Neural cell (in vitro differentiated cells): ENCODE results near the gene SOX4. TPM values are rescaled to one million over a fixed set of nuclear protein-coding genes. Genes with fewer than 3 reads are reported as not detected.

ENCODE experiments used
- H2AFZ ChIP-seq: fragments of 200-600, 300-800 bp; sonication (generic), shearing (Covaris generic); 2 replicates; pipeline ENCODE4 v1.6.0; 2014; ENCODE audit warnings: low read depth, mild to moderate bottlenecking, antibody characterized with exemption, low read length, moderate library complexity
- H3F3A ChIP-seq: fragments of 200-600 bp; shearing (Covaris generic); 2 replicates; pipeline ENCODE4 v1.6.1; 2016; ENCODE audit warnings: mild to moderate bottlenecking, moderate library complexity, mixed read lengths, antibody characterized with exemption, low read length; ENCODE audit not compliant: insufficient read depth, poor library complexity, severe bottlenecking
- H3K27ac ChIP-seq: fragments of 200-600, 300-800 bp; sonication (generic), shearing (Covaris generic); 2 replicates; pipeline ENCODE4 v1.5.1; 2014; ENCODE audit warnings: mild to moderate bottlenecking, low read length, moderate library complexity
- H3K27me3 ChIP-seq: fragments of 300-800, 200-600 bp; sonication (generic), shearing (Covaris generic); 2 replicates; pipeline ENCODE4 v1.6.0; 2014; ENCODE audit warnings: mild to moderate bottlenecking, low read depth, low read length, moderate library complexity; ENCODE audit not compliant: insufficient read depth
- H3K36me3 ChIP-seq: fragments of 300-800, 200-600 bp; sonication (generic), shearing (Covaris generic); 2 replicates; pipeline ENCODE4 v1.5.1; 2014; ENCODE audit warnings: mild to moderate bottlenecking, antibody characterized with exemption, low read length, moderate library complexity; ENCODE audit not compliant: insufficient read depth
- H3K4me2 ChIP-seq: fragments of 300-800, 200-600 bp; sonication (generic), shearing (Covaris generic); 2 replicates; pipeline ENCODE4 v1.6.0; 2014; ENCODE audit warnings: mild to moderate bottlenecking, low read length
- H3K4me3 ChIP-seq: fragments of 300-800, 200-600 bp; sonication (generic), shearing (Covaris generic); 2 replicates; pipeline ENCODE4 v1.5.1; 2014; ENCODE audit warnings: mild to moderate bottlenecking, low read length, moderate library complexity
- H3K79me2 ChIP-seq: fragments of 200-600 bp; shearing (Covaris generic); replicated peaks from 2 replicates; pipeline ENCODE4 v1.6.0; 2014; ENCODE audit warnings: mild to moderate bottlenecking, low read length, moderate library complexity; ENCODE audit not compliant: insufficient read depth
- H3K9ac ChIP-seq: fragments of 300-800, 200-600 bp; sonication (generic), shearing (Covaris generic); 2 replicates; pipeline ENCODE4 v1.6.1; 2016; ENCODE audit warnings: mild to moderate bottlenecking, low read length, mixed read lengths
- H3K9me2 ChIP-seq: fragments of 200-600 bp; shearing (Covaris generic); 2 replicates; pipeline ENCODE4 v1.6.1; 2016; ENCODE audit warnings: mild to moderate bottlenecking, low read length, mixed read lengths; ENCODE audit not compliant: insufficient read depth
- H3K9me3 ChIP-seq: fragments of 200-600, 300-800 bp; sonication (generic), shearing (Covaris generic); 2 replicates; pipeline ENCODE4 v1.6.1; 2016; ENCODE audit warnings: mild to moderate bottlenecking, mixed run types, low read length, moderate library complexity, mixed read lengths
- H4K20me1 ChIP-seq: fragments of 200-600 bp; shearing (Covaris generic); 2 replicates; pipeline ENCODE4 v1.6.1; 2016; ENCODE audit warnings: mild to moderate bottlenecking, mixed run types; ENCODE audit not compliant: insufficient read depth
- EP300 ChIP-seq: fragments of 450-650 bp; conservative IDR thresholded peaks from 2 replicates; pipeline ENCODE4 v1.6.1; 2014; ENCODE audit warnings: antibody characterized with exemption, mild to moderate bottlenecking, moderate library complexity; ENCODE audit not compliant: poor library complexity, severe bottlenecking
- EZH2 ChIP-seq: fragments of 200-600, 300-800 bp; shearing (Covaris generic), sonication (generic); IDR thresholded peaks from 2 replicates; pipeline ENCODE4 v1.6.1; 2014; ENCODE audit warnings: antibody characterized with exemption, low read length, borderline replicate concordance, mild to moderate bottlenecking; ENCODE audit not compliant: insufficient read depth, poor library complexity, severe bottlenecking
- MXI1 ChIP-seq: fragments of 450-650 bp; conservative IDR thresholded peaks from 2 replicates; pipeline ENCODE4 v1.6.1; 2014; ENCODE audit warnings: antibody characterized with exemption, mild to moderate bottlenecking; ENCODE audit not compliant: poor library complexity, severe bottlenecking
- POLR2AphosphoS5 ChIP-seq: IDR thresholded peaks from 2 replicates; pipeline ENCODE4 v1.6.1; 2012
- RAD21 ChIP-seq: fragments of 450-650 bp; conservative IDR thresholded peaks from 2 replicates; pipeline ENCODE4 v1.6.1; 2014; ENCODE audit warnings: antibody characterized with exemption, mild to moderate bottlenecking, moderate library complexity
- SMC3 ChIP-seq: fragments of 450-650 bp; conservative IDR thresholded peaks from 2 replicates; pipeline ENCODE4 v1.6.1; 2014; ENCODE audit warnings: antibody characterized with exemption, mild to moderate bottlenecking, moderate library complexity; ENCODE audit not compliant: poor library complexity
- TAF1 ChIP-seq: IDR thresholded peaks from 2 replicates; pipeline ENCODE4 v1.6.1; 2012; ENCODE audit warnings: low read depth
- polyA plus RNA-seq: library from polyadenylated mRNA; depleted of rRNA; stranded (reverse); fragments of >200 nt; gene quantifications from 2 replicates; pipeline ENCODE4 v1.2.3, GENCODE V29; 2014
- TF ChIP-seq, protein P1 (sequence below): IDR thresholded peaks from 2 replicates; pipeline ENCODE4 v1.6.1; 2012; ENCODE audit warnings: borderline replicate concordance

SOX4 gene
- polyA plus RNA-seq, 1 donor from 2014 or later = 394 TPM

- Histone ChIP-seq H2AFZ (no peak overlapping the region), H3K27ac (no peak overlapping the region), H3K4me2 (no peak overlapping the region)
Measured at GRCh38 chr6:21615504-21615903, 22.0 kb downstream of the SOX4 start.

DNA sequence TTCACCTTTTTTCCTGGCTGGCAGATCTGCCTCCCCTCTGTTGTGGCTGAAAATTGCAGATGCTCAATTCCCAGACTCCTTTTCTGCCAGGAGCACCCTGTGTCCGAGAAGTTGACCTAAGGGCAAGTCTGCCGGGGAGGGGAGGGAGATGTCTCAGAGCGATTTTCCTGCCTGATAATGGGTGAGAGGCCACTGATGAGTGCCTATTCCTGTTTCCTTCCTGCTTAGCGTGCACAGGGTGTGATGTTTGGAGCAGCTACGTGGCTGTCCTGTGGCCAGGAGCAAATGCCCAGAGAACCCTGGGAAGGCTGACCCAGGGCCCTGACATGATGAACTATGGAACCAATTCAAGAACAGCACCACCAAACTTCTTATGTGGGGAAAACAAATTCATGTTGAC lies 22.5 kb downstream of the SOX4 start:
- no peak overlapping the region for H3K4me3 ChIP-seq
- TF ChIP-seq POLR2AphosphoS5 (no peak), RAD21 (no peak), EP300 (no peak), EZH2 (no peak)
- TF ChIP-seq, protein P1, sequence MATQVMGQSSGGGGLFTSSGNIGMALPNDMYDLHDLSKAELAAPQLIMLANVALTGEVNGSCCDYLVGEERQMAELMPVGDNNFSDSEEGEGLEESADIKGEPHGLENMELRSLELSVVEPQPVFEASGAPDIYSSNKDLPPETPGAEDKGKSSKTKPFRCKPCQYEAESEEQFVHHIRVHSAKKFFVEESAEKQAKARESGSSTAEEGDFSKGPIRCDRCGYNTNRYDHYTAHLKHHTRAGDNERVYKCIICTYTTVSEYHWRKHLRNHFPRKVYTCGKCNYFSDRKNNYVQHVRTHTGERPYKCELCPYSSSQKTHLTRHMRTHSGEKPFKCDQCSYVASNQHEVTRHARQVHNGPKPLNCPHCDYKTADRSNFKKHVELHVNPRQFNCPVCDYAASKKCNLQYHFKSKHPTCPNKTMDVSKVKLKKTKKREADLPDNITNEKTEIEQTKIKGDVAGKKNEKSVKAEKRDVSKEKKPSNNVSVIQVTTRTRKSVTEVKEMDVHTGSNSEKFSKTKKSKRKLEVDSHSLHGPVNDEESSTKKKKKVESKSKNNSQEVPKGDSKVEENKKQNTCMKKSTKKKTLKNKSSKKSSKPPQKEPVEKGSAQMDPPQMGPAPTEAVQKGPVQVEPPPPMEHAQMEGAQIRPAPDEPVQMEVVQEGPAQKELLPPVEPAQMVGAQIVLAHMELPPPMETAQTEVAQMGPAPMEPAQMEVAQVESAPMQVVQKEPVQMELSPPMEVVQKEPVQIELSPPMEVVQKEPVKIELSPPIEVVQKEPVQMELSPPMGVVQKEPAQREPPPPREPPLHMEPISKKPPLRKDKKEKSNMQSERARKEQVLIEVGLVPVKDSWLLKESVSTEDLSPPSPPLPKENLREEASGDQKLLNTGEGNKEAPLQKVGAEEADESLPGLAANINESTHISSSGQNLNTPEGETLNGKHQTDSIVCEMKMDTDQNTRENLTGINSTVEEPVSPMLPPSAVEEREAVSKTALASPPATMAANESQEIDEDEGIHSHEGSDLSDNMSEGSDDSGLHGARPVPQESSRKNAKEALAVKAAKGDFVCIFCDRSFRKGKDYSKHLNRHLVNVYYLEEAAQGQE = no peak
- H4K20me1 ChIP-seq = no peaks in the 10 kb centered on the region
- no peaks in the 10 kb centered on the region for H3K79me2 ChIP-seq
- H3K9me2 ChIP-seq = no peaks in the 10 kb centered on the region
- no peak overlapping the region for H3K4me2 ChIP-seq
- H3F3A ChIP-seq = no peaks in the 10 kb centered on the region
- H3K9ac ChIP-seq = no peak overlapping the region
- no peak overlapping the region for H2AFZ ChIP-seq
- H3K36me3 ChIP-seq = no peaks in the 10 kb centered on the region
- H3K27me3 ChIP-seq = no peaks in the 10 kb centered on the region
- H3K27ac ChIP-seq = no peak overlapping the region
- no peaks in the 10 kb centered on the region for H3K9me3 ChIP-seq

More at GRCh38 chr6:21615504-21615903, 22.0 kb downstream of the SOX4 start:
- no peak for TF ChIP-seq MXI1
- no peak for TF ChIP-seq POLR2AphosphoS5
- no peak for TF ChIP-seq TAF1
- TF ChIP-seq RAD21 = no peak
- no peak for TF ChIP-seq SMC3
- TF ChIP-seq, protein P1 = no peak
- TF ChIP-seq EZH2 = no peak
- H3K27me3 ChIP-seq = no peaks in the 10 kb centered on the region
- H3K4me3 ChIP-seq = no peak overlapping the region
- no peaks in the 10 kb centered on the region for H4K20me1 ChIP-seq
- H3K9me3 ChIP-seq = no peaks in the 10 kb centered on the region
- H3K36me3 ChIP-seq = no peaks in the 10 kb centered on the region
- H3K79me2 ChIP-seq = no peaks in the 10 kb centered on the region
- H3K9me2 ChIP-seq = no peaks in the 10 kb centered on the region
- H3K9ac ChIP-seq = no peak overlapping the region
- H3F3A ChIP-seq = no peaks in the 10 kb centered on the region
